ENCODE results near the gene CHST14. TPM values are rescaled to one million over a fixed set of nuclear protein-coding genes. Genes with fewer than 3 reads are reported as not detected.

CHST14 gene, protein sequence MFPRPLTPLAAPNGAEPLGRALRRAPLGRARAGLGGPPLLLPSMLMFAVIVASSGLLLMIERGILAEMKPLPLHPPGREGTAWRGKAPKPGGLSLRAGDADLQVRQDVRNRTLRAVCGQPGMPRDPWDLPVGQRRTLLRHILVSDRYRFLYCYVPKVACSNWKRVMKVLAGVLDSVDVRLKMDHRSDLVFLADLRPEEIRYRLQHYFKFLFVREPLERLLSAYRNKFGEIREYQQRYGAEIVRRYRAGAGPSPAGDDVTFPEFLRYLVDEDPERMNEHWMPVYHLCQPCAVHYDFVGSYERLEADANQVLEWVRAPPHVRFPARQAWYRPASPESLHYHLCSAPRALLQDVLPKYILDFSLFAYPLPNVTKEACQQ
- total RNA-seq, result 15.5 and 18.7 TPM in 2 replicates

GRCh38 chr15:40470423-40471104, at the start of gene CHST14:
TSS of gene CHST14 (plus strand) at chr15:40470984. CDS start at chr15:40471214, 230 bp downstream.

GRCh38 chr15:40440743-40441564, 29.8 kb upstream of the CHST14 start, which contains the start of gene BAHD1:
TSS of gene BAHD1 (plus strand) at chr15:40440953. CDS start at chr15:40458465, 17,512 bp downstream.

Other genes starting within 250 kb of the CHST14 start
- 0.12 and 0.32 TPM in 2 replicates for gene PAK6, start 231.9 kb upstream of the CHST14 start, total RNA-seq
- gene ANKRD63, start 187.9 kb upstream of the CHST14 start, total RNA-seq, result not detected in 2 replicates
- 0.12 and 0.49 TPM in 2 replicates for gene PLCB2, start 163.0 kb upstream of the CHST14 start, total RNA-seq
- gene INAFM2, start 147.3 kb upstream of the CHST14 start, total RNA-seq, result 12.2 and 13.4 TPM in 2 replicates
- gene CCDC9B, start 130.0 kb upstream of the CHST14 start, total RNA-seq, result 31.0 and 35.0 TPM in 2 replicates
- gene PHGR1, start 120.0 kb upstream of the CHST14 start, total RNA-seq, result not detected in 2 replicates
- gene DISP2, start 112.8 kb upstream of the CHST14 start, total RNA-seq, result 0.49 and 0.65 TPM in 2 replicates
- 10.9 and 12.0 TPM in 2 replicates for gene KNSTRN, start 88.3 kb upstream of the CHST14 start, total RNA-seq
- gene IVD, start 65.2 kb upstream of the CHST14 start, total RNA-seq, result 53.2 and 57.8 TPM in 2 replicates
- 13.7 and 17.8 TPM in 2 replicates for gene BAHD1, start 30.0 kb upstream of the CHST14 start, total RNA-seq
- gene CCDC32, start 94.1 kb downstream of the CHST14 start, total RNA-seq, result 19.4 and 21.3 TPM in 2 replicates
- gene RPUSD2, start 98.3 kb downstream of the CHST14 start, total RNA-seq, result 10.8 and 11.7 TPM in 2 replicates
- gene KNL1, start 123.3 kb downstream of the CHST14 start, total RNA-seq, result 2.9 and 3.6 TPM in 2 replicates
- gene RAD51, start 224.2 kb downstream of the CHST14 start, total RNA-seq, result 1.1 and 1.8 TPM in 2 replicates

All from hair follicle dermal papilla cell (primary cell).